GM12878 (cell line): Measurements from ENCODE around the gene CSRP1. TPM values are rescaled to one million over a fixed set of nuclear protein-coding genes. Genes with fewer than 3 reads are reported as not detected.

Source experiments
- EED ChIP-seq: sonication (generic); IDR thresholded peaks from 2 replicates; pipeline ENCODE4 v1.6.1; 2016; ENCODE audit warnings: antibody characterized with exemption, low read depth
- ESRRA ChIP-seq: IDR thresholded peaks from 2 replicates; pipeline ENCODE4 v1.6.1; 2012; ENCODE audit warnings: mild to moderate bottlenecking, low read length, improper control_type of control experiment
- HDAC2 ChIP-seq: fragments of 200-600 bp; sonication (generic); IDR thresholded peaks from 2 replicates; pipeline ENCODE4 v1.6.1; 2017
- HDAC6 ChIP-seq: fragments of 200-600 bp; sonication (generic); IDR thresholded peaks from one replicate; pipeline ENCODE4 v1.8.0; 2017; ENCODE audit warnings: antibody characterized with exemption; ENCODE audit not compliant: unreplicated experiment
- IKZF1 ChIP-seq: fragments of 450-650 bp; conservative IDR thresholded peaks from 2 replicates; pipeline ENCODE4 v1.6.1; 2017; ENCODE audit warnings: antibody characterized with exemption, mild to moderate bottlenecking
- MTA3 ChIP-seq: IDR thresholded peaks from 2 replicates; pipeline ENCODE4 v1.6.1; 2012; ENCODE audit warnings: low read length, inconsistent platforms, borderline replicate concordance
- RBBP5 ChIP-seq: fragments of 200-600 bp; sonication (generic); conservative IDR thresholded peaks from 2 replicates; pipeline ENCODE4 v1.6.1; 2016
- SMC3 ChIP-seq: IDR thresholded peaks from 2 replicates; pipeline ENCODE4 v1.6.1; 2011; ENCODE audit warnings: low read length, improper control_type of control experiment, borderline replicate concordance
- YY1 ChIP-seq: IDR thresholded peaks from 2 replicates; pipeline ENCODE4 v1.6.1; 2011; ENCODE audit warnings: low read depth, mild to moderate bottlenecking, low read length
- polyA plus RNA-seq, 11 experiments: library from polyadenylated mRNA; depleted of rRNA in 4 of 11; unstranded in 6 of 11; stranded (reverse) in 5 of 11; fragments of >200 nt; fragmentation: Nextera tagmentation in 4 of 11; fragmentation: Illumina TruSeq in 1 of 11; extraction: Ambion mirVana in 4 of 11; extraction: Trizol in 1 of 11; gene quantifications; 1 replicate in 1 of 11; 2 replicates in 10 of 11; pipeline versions ENCODE4 v1.2.1 to v1.2.3, GENCODE V29; 2011 to 2016; ENCODE audit warnings: inconsistent platforms in 2 of 11, missing spikeins in 2 of 11, low read depth in 1 of 11
- total RNA-seq, 4 experiments: library from RNA; depleted of rRNA in 3 of 4; stranded (reverse); fragments of >200 nt in 3 of 4; fragmentation: Illumina TruSeq in 1 of 4; extraction: Trizol in 1 of 4; gene quantifications; 2 replicates each; pipeline versions ENCODE4 v1.2.1 to v1.2.3, GENCODE V29; 2013 to 2021
- TF ChIP-seq, protein P1 (sequence below): IDR thresholded peaks from 2 replicates; pipeline ENCODE4 v1.6.1; 2012; ENCODE audit warnings: low read length, inconsistent platforms
- TF ChIP-seq, protein P2 (sequence below): fragments of 450-650 bp; IDR thresholded peaks from 2 replicates; pipeline ENCODE4 v1.6.1; 2017; ENCODE audit warnings: mild to moderate bottlenecking, moderate library complexity
- TF ChIP-seq, protein P3 (sequence below): fragments of 450-650 bp; IDR thresholded peaks from 2 replicates; pipeline ENCODE4 v1.6.1; 2017; ENCODE audit warnings: mild to moderate bottlenecking, low read depth, inconsistent platforms; ENCODE audit not compliant: poor library complexity, severe bottlenecking
- TF ChIP-seq, protein P4 (sequence below): IDR thresholded peaks from 2 replicates; pipeline ENCODE4 v1.6.1; 2011; ENCODE audit warnings: mild to moderate bottlenecking, low read depth, low read length, moderate library complexity; ENCODE audit not compliant: insufficient replicate concordance
- TF ChIP-seq, protein P5 (sequence below): fragments of 450-650 bp; formaldehyde crosslinking; IDR thresholded peaks from 2 replicates; pipeline ENCODE4 v1.5.0; 2022; ENCODE audit warnings: mild to moderate bottlenecking, missing genetic modification characterization
- TF ChIP-seq, protein P6 (sequence below): fragments of 450-650 bp; IDR thresholded peaks from 2 replicates; pipeline ENCODE4 v1.6.1; 2017; ENCODE audit warnings: borderline replicate concordance

Gene CSRP1
- total and polyA plus RNA-seq, 10 of the 15 experiments (the other 5 are each of a cell fraction or from before 2014, with no cell fraction given): 23.4 to 99.2 (median 80.7) TPM

DNA sequence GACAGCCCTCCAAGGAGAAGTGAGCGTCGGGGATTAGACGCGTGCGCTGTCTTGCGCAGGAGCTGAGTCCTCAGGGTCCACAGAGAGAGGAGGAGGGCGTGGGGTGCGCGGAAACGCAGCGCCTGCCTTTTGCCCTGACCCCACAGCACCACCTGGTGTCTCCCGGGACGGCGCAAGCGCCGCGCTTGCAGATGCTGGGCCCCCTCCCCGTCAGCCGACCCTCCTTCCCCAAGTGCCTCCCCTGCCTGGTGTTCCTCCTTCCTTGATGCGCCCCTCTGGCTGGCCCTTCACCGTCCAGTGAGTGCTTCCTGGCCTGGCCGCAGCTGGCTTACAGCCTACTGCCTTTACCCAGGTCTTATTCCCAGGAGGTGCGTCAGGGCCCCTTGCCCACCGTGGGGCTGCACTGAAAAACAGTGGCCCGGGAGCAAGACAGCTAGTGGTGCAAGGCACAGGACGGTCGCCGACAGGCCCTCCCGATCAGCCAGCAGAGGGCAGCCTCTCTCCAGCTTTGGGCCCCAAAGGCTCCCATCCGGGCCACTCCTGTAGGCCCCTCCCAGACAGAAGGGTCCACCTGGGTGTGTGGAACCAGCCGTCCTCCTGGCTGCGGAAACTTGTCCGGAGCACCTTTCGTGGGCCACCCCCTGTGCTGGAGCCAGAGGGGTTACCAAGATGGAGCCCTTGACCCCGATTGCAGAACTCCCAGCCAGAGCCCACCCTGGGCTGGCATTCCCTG, 25.0 kb downstream of the CSRP1 start (continued):
- TF ChIP-seq, protein P1, sequence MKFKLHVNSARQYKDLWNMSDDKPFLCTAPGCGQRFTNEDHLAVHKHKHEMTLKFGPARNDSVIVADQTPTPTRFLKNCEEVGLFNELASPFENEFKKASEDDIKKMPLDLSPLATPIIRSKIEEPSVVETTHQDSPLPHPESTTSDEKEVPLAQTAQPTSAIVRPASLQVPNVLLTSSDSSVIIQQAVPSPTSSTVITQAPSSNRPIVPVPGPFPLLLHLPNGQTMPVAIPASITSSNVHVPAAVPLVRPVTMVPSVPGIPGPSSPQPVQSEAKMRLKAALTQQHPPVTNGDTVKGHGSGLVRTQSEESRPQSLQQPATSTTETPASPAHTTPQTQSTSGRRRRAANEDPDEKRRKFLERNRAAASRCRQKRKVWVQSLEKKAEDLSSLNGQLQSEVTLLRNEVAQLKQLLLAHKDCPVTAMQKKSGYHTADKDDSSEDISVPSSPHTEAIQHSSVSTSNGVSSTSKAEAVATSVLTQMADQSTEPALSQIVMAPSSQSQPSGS: no peak
- no peak for TF ChIP-seq YY1
- TF ChIP-seq EED: no peak
- TF ChIP-seq, protein P2, sequence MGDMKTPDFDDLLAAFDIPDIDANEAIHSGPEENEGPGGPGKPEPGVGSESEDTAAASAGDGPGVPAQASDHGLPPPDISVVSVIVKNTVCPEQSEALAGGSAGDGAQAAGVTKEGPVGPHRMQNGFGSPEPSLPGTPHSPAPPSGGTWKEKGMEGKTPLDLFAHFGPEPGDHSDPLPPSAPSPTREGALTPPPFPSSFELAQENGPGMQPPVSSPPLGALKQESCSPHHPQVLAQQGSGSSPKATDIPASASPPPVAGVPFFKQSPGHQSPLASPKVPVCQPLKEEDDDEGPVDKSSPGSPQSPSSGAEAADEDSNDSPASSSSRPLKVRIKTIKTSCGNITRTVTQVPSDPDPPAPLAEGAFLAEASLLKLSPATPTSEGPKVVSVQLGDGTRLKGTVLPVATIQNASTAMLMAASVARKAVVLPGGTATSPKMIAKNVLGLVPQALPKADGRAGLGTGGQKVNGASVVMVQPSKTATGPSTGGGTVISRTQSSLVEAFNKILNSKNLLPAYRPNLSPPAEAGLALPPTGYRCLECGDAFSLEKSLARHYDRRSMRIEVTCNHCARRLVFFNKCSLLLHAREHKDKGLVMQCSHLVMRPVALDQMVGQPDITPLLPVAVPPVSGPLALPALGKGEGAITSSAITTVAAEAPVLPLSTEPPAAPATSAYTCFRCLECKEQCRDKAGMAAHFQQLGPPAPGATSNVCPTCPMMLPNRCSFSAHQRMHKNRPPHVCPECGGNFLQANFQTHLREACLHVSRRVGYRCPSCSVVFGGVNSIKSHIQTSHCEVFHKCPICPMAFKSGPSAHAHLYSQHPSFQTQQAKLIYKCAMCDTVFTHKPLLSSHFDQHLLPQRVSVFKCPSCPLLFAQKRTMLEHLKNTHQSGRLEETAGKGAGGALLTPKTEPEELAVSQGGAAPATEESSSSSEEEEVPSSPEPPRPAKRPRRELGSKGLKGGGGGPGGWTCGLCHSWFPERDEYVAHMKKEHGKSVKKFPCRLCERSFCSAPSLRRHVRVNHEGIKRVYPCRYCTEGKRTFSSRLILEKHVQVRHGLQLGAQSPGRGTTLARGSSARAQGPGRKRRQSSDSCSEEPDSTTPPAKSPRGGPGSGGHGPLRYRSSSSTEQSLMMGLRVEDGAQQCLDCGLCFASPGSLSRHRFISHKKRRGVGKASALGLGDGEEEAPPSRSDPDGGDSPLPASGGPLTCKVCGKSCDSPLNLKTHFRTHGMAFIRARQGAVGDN: peak; percentile 60; the same call in 1 of the 2 replicates
- TF ChIP-seq ESRRA: no peak
- TF ChIP-seq, protein P3, sequence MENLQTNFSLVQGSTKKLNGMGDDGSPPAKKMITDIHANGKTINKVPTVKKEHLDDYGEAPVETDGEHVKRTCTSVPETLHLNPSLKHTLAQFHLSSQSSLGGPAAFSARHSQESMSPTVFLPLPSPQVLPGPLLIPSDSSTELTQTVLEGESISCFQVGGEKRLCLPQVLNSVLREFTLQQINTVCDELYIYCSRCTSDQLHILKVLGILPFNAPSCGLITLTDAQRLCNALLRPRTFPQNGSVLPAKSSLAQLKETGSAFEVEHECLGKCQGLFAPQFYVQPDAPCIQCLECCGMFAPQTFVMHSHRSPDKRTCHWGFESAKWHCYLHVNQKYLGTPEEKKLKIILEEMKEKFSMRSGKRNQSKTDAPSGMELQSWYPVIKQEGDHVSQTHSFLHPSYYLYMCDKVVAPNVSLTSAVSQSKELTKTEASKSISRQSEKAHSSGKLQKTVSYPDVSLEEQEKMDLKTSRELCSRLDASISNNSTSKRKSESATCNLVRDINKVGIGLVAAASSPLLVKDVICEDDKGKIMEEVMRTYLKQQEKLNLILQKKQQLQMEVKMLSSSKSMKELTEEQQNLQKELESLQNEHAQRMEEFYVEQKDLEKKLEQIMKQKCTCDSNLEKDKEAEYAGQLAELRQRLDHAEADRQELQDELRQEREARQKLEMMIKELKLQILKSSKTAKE: no peak
- no peak for TF ChIP-seq HDAC6
- TF ChIP-seq, protein P4, sequence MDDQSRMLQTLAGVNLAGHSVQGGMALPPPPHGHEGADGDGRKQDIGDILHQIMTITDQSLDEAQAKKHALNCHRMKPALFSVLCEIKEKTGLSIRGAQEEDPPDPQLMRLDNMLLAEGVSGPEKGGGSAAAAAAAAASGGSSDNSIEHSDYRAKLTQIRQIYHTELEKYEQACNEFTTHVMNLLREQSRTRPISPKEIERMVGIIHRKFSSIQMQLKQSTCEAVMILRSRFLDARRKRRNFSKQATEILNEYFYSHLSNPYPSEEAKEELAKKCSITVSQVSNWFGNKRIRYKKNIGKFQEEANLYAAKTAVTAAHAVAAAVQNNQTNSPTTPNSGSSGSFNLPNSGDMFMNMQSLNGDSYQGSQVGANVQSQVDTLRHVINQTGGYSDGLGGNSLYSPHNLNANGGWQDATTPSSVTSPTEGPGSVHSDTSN: no peak
- TF ChIP-seq, protein P5, sequence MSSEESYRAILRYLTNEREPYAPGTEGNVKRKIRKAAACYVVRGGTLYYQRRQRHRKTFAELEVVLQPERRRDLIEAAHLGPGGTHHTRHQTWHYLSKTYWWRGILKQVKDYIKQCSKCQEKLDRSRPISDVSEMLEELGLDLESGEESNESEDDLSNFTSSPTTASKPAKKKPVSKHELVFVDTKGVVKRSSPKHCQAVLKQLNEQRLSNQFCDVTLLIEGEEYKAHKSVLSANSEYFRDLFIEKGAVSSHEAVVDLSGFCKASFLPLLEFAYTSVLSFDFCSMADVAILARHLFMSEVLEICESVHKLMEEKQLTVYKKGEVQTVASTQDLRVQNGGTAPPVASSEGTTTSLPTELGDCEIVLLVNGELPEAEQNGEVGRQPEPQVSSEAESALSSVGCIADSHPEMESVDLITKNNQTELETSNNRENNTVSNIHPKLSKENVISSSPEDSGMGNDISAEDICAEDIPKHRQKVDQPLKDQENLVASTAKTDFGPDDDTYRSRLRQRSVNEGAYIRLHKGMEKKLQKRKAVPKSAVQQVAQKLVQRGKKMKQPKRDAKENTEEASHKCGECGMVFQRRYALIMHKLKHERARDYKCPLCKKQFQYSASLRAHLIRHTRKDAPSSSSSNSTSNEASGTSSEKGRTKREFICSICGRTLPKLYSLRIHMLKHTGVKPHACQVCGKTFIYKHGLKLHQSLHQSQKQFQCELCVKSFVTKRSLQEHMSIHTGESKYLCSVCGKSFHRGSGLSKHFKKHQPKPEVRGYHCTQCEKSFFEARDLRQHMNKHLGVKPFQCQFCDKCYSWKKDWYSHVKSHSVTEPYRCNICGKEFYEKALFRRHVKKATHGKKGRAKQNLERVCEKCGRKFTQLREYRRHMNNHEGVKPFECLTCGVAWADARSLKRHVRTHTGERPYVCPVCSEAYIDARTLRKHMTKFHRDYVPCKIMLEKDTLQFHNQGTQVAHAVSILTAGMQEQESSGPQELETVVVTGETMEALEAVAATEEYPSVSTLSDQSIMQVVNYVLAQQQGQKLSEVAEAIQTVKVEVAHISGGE: no peak
- no peak for TF ChIP-seq HDAC2
- no peak for TF ChIP-seq RBBP5
- peak; percentile 72 for TF ChIP-seq SMC3
- no peak for TF ChIP-seq MTA3
- TF ChIP-seq, protein P6, sequence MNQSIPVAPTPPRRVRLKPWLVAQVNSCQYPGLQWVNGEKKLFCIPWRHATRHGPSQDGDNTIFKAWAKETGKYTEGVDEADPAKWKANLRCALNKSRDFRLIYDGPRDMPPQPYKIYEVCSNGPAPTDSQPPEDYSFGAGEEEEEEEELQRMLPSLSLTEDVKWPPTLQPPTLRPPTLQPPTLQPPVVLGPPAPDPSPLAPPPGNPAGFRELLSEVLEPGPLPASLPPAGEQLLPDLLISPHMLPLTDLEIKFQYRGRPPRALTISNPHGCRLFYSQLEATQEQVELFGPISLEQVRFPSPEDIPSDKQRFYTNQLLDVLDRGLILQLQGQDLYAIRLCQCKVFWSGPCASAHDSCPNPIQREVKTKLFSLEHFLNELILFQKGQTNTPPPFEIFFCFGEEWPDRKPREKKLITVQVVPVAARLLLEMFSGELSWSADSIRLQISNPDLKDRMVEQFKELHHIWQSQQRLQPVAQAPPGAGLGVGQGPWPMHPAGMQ: no peak
- TF ChIP-seq IKZF1: peak; percentile 14; the same call in 1 of the 2 replicates
